COLO668 (cell line): ENCODE results near the gene ZSWIM6.
"Not testable (repeated sequence)": the region's sequence is repeated elsewhere in the genome, so short reads cannot be mapped to it uniquely, and the experiment has no call there.

Source experiments
- DNase-seq: peaks from one replicate; lab custom pipeline; 2025; ENCODE audit not compliant: unreplicated experiment; lab: John Stamatoyannopoulos, UW

ZSWIM6 gene

DNA sequence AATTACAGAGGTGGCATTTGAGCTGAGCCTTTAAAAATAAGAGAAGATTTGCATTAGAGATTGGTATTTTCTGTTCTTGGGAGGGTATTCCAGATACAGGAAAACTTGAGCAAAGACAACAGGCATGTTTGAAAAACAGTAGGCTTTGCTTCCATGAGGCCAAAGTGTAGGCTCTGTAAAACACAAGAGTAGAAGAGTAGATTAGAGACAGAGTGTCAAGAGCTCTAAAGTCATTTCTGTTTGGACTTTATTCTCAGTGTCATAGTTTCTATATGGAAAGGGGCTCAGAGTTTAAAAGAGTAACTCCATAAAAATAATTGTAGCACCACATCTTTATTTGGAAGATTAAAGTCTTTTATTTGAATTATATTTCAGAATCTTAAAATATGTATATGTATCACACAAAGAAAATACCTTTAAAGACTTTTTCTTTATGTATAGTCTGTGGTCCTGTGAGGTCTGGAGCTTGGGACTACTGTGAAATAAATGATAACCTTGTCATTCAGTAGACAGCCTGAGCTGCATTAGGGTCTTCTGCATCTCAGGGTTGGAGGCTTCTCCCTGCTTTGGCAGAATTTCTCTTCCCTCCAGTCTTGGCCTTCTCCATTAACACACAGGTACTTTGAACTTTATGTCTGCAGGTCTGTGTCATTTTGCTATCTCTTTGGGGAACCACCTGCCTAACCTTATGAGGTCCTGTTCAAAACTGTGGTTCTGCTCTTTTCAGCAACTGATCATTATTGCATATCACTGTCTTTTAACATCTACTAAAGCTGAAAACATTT lies 73.6 kb downstream of the ZSWIM6 start:
- DNase-seq: no peak

DNA sequence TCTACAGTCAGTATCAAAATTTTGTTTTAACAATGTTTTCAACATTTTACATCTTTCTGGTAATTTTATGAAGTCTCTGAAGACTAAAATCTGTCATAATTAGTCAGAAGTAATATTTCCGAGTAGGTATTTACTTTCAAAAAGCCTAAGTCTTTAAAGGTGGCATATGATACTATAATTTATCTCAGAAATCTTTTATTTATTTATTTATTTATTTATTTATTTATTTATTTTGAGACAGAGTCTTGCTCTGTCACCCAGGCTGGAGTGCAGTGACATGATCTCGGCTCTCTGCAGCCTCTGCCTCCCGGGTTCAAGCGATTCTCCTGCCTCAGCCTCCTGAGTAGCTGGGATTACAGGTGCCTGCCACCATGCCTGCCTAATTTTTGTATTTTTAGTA lies 74.4 kb downstream of the ZSWIM6 start:
- not testable (repeated sequence) for DNase-seq

DNA sequence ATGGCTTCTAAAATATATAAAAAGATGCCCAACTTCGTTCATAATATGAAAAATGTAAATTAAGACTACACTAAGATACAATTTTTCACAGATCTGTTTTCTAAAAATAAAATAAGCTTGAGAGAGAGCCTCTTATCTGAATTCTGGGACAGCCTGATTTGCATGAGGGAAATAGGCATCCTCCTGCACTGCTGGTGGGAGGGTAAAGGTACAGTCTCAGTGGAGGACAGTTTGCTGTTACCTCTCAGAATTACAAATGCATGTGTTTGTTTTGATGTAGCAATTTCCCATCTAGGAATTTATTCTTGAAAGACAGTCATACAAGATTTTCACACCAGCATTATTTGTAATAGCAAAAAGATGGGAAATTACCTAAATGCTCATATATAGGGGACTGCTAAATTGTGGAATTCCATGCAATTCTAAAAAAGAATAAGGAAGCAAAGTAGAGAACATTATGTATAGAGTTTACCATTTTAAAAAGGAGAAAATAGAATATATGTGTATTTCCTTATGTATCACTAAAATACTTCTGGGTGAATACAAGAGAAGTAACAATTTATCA lies 75.7 kb downstream of the ZSWIM6 start:
- no peak for DNase-seq

DNA sequence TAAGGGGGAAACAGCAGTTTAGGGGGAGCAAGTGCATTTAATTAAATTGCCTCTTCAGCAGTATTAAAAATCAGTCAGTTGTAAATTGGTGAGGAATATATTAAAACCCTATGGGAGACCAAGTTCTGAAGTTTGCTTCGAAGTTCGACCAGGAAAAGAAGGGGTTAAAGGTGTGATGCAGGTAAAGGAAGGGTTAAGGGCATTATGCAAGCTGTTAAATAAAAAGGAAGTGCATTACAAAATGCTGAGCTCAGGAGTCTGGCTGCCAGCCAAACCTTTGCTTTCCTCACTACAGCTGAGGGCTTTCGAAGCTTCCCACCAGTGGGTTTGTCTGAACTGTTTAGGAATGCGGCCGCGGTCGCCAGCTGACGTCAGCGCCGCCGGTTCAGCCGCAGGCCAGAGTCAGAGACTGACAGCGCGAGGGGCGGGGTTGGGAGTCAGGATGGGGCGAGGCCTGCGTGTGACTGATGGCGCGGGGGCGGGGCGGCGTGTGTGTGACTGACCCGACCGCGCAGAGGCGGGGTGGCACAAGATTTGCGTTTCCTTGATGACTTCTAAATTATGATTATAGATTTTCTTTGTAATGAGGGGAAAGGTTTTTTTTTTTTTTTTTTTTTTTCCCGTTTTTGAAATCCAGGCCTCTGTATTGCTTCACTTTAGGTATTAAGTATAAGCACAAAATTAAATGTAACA lies 76.6 kb downstream of the ZSWIM6 start:
- DNase-seq: peak; percentile 95

DNA sequence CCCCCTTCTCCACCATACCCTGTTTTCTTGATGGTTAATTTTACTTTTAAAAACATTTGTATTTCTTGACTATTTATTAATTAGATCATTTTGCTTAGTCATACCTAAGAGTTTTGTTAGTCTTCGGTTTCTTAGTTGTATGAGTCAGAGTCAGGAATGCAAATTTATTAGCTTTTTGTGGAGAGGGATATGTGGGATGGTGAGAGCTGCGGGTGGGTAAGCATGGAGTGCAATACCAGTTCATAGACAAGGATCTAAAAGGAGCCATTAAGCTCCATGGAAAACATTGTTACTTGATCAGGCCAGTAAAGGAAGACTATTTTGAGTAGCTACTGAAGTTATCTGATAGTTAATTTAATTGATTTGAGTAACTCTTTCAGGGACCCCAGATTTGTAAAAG lies 77.5 kb downstream of the ZSWIM6 start:
- no peak for DNase-seq

DNA sequence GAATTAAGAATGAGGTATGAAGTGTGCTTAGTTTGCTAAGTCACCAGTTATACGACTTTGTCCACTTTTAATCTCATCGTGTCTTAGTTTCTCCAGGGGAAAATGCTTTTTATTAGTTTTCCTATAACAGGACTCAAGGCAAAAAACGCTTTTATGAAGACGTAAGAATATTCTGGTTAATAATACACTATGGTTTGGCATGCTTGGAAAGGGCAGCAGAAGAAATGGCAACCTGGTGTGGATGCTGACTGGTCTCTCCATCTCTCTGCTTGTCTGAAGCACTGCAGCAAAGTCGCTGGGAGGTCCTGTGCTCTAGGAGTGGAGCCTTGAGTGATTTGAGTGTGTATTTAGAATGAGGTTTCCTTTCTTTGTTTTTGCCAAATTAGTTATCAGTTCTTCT lies 78.8 kb downstream of the ZSWIM6 start:
- no peak for DNase-seq

DNA sequence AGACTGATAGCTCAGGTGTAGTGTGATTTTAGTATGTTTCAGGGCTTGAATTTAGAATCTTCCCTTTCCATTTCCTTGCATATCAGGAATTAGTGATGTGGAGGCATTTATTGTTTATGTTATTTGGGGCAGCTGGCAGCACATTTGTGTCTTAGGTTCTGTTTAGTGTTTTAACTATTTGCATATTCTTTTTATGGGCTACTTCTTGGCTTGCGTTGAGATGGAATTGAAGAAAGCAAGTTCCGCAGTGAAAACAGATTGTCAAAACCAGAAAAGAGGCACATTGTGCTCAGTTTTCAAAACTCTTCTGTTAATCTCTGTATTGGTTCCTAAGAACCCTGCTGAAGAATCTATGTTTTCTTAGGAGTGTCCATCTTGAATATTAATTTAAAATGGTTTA lies 80.3 kb downstream of the ZSWIM6 start:
- DNase-seq: no peak

DNA sequence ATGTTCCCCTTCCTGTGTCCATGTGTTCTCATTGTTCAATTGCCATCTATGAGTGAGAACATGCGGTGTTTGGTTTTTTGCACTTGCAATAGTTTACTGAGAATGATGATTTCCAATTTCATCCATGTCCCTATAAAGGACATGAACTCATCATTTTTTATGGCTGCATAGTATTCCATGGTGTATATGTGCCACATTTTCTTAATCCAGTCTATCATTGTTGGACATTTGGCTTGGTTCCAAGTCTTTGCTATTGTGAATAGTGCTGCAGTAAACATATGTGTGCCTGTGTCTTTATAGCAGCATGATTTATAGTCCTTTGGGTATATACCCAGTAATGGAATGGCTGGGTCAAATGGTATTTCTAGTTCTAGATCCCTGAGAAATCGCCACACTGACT lies 81.1 kb downstream of the ZSWIM6 start:
- DNase-seq: not testable (repeated sequence)

DNA sequence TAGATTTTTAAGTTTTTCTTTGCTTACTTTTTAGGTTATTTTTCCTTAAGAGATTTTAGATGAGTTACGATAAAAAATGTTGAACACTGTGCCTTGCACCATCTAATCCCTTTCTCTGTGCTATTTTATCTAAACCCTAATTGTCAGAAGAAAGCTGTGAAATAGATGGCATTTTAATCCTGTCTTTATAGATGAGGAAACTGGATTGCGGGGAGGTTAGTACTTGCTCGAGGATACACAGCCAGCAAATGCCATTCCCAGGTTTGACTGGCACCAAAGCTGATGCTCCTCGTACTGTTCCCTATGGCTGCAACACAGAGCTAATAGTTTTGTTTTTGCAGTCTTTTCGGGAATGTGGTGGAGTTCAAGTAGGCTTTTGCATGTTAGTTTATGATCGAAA lies 82.7 kb downstream of the ZSWIM6 start:
- DNase-seq: no peak

DNA sequence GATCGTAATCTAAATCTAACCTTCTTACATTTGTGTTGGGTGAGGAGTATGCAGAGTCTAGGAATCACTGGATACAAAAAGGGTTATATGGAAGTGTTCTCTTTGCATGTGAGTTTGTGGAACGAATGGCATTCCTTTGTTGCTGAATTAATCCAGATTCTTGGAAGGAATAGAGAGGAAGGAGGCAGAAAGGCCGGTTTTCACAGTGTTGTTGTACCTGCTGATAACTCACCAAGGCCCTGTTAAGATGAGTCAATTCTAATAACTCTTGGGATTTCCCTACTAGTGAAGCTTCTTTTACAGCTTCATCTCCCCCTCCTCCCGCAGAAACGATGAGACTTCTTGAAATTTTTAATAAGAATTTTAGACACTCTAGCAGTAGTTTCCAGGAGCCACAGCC lies 84.0 kb downstream of the ZSWIM6 start:
- DNase-seq: no peak

DNA sequence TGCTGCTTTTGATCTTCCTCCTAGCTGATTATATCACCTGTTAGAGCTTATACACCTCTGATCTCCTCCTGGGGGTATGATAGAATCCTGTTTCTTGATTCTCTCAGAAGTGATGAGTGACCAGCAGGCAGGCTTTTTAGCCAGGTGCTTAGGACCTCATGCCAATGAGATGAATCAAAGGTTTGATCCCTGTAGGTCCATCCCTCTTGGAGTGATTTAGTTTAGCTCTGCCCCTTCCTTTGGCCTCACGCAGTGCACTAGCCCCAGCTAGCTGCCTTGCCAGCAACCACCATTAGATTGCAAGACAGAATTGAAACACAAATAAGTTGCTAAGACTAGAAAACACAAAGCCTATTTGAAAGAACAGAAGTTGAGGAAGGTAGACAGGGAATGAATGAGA lies 84.4 kb downstream of the ZSWIM6 start:
- DNase-seq: no peak

DNA sequence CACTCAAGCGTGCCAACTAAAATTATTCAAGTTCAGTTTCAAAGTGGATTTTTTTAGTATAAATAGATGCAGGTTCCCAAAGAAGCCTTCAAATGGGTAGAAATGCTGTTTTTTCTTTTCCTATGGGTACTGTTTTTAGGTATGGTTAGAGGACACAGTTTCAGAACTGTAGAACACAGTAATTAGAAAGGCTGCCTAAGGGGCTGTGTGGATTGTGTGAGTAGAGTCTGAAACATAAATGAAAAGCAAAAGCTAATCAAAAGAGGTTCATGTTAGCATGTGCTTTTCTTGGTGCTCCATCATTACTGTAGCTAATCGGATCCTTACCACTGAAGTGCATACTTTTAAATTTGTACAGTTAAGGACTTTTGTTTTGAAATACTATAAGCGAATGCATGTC lies 85.3 kb downstream of the ZSWIM6 start:
- DNase-seq: no peak

DNA sequence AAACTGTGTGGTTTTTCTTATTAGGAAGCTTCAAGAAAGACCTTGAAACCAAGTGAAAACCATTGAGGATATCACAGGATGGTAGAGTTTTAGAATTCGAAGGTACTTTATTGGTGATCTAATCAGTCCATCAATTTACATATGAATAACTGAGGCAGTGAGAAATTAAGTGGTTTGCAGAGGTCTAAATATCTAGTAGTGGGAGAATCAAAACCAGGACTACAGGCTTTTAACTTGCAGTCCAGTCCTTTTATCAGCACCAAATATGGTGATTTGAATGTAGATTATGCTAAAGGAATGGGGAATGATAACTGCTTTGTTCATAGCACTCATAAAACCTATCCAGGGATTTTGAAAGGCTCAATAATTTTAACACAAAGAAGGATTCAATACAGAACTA lies 85.8 kb downstream of the ZSWIM6 start:
- no peak for DNase-seq

DNA sequence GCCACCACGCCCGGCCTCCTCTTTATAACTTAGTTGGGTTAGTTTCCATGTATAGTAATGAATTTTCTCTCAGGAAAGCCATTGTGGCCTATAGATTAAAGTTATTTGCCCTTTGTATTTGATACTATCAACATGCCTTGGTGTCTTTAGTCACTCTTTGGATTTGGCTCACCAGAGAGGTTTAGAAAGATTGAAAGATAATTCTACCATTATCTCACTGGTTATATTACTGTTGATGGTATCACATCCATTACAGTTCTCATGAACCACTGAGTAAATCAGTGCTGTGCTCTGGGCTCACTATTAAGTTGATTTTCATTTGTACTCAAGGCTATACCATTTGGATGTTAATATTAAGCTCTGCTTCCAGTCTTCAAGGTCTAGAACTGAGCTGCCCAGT lies 87.0 kb downstream of the ZSWIM6 start:
- DNase-seq: no peak

DNA sequence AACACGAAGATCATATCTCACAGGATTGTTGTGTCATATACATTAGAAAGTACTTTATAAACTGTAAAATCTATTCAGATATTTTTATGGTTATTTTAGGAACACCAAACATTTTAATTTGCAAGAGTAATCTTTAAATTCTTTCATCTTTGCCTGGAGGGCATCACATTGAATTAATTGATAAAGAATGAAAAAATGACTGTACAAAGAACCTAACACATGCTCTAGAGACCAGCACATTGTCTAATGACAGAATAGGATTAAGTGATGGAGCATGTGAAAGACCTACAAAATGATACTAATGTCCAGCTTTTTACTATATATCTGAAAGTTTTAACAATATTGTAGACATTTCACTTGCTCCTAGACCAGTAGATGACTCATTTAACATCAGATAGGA lies 88.0 kb downstream of the ZSWIM6 start:
- DNase-seq: no peak

DNA sequence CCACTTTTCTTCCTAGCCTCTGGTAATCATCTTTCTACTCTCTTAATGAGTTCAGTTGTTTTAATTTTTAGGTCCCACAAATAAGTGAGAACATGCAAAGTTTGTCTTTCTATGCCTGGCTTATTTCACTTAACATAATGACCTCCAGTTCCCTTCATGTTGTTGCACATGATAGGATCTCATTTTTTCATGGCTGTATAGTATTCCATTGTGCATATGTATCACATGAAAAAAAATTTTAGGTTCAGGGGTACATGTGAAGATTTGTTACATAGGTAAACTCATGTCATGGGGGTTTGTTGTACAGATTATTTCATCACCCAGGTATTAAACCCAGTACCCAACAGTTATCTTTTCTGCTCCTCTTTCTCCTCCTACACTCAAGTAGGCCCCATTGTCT lies 89.2 kb downstream of the ZSWIM6 start:
- not testable (repeated sequence) for DNase-seq

DNA sequence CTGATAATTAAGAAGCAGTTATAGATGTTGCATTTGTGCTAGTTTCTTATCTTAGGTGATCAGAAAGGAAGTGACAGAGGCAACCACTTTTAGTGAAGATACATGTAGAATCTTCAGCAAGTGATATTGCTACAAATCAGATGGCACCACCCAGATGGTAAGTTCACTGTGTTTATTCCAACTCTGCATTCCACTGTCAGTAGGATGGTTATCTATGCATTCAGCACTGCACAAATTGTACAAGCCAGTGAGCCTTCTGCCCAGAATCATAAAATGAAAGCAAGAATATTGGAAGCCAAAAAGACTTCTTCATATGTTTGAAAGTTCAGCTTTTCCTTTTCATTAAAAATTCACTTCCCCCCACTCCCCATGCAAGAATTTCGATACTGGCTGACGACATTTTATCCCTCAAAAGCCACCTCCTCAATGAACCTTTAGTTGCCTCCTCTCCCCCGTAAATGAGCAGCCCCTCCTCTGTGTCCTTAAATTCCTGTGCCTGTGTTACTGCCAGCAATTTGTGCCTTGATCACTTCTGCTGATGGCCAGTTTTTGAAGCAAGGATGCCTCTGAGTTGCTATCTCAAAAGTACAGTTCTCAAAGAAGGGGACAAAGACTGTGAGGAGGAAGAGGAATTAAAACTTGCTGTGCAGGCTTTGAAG lies 91.6 kb downstream of the ZSWIM6 start:
- DNase-seq: no peak

DNA sequence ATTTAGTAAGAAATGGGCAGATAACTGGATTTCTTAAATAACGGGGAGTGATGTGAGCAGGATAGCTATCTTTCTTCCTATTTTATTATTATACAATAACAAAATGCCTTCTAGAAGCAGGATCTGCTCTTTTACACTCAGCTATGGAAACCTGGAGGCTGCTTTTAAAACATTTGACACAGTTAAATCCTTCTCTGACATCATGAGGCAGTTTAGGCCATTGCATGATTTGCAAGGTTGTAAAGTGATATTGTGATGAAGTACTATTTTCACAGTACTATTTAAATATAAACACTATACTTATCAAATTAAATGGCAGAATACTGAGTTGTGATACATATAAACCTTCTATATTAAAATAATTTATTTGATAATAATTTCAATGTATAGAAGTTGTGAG lies 93.9 kb downstream of the ZSWIM6 start:
- DNase-seq: no peak

DNA sequence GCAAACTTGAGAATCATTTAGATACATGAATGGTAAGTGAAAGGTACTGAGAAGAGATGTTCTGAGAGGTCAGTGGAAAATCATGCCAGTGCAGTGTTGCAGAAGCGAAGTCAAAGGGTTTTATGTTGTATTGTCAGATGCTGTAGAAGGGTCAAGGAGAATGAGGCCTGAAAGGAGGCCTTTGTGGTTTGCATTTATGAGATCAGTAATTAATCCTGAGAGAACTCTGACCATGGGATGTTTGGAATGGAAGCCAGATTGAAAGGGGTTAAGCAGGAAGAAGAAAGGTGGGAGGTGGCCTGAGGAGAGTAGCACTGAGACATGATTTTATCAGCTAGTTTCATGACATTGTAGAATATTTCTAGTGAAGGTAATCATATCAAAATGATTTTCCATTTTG lies 97.8 kb downstream of the ZSWIM6 start:
- no peak for DNase-seq

DNA sequence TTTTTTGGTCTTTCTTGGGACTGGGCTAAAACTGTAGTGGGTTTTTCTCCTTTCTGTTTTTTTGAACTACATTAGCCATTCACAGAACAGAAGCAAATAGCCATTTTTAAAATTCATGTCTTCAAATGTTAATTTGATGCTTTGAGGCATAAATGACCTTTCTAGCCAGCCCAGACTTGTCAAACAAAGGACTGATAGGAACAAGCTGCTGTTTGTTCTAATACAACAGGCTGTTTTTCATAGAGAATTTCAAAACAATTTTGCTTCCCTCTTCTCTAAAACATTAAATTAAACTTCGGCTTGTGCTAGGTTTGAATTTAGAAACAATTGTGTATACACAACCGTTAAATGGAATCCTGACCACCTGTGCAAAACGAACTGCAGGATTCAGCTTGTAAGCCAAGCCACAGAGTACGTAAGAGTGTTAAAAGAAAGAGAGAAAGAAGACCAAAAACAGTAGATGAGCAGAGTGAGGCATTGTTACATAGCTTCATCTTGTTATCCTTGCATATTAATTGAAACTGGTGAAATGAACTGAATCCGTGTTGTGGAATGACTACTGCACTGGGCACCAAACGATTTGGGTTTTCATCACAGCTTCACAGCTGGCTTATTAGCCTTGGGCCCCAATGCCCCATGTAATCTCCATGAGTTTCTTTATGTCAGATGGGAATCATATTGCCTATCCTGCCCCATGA lies 100.0 kb downstream of the ZSWIM6 start:
- DNase-seq: no peak

DNA sequence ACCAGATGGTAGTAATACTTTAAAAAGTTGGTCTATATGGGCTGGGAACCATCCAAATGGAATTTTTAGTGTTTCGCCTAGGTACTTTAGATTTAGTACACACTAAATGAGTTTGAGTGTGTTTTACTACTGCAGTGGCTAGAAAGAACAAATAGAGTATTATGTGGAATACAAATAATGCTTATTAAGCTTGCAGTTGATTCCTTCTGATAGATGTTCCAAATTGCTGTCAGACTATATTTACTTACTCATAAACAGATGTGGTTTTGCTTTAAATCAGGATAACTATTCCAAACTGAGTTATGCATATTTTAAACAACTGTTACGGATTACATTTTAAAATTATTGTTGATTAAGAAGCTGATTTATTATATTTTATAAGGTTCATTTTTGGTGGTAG lies 103.3 kb downstream of the ZSWIM6 start:
- no peak for DNase-seq
